Measurements from ENCODE around the gene BAZ2B.
"Not testable (repeated sequence)": the region's sequence is repeated elsewhere in the genome, so short reads cannot be mapped to it uniquely, and the experiment has no call there.

BAZ2B gene

GRCh38 chr2:159539701-159540100 lies 76.6 kb downstream of the BAZ2B start:
- Histone ChIP-seq H3K4me3 (ENCODE audit: low read length) (no peak overlapping the region), H3K36me3 (ENCODE audit: control insufficient read depth, insufficient read depth, low read length) (no peaks in the 10 kb centered on the region), H3K9me3 (ENCODE audit: control insufficient read depth, insufficient read depth, low read length) (no peaks in the 10 kb centered on the region), H3K27ac (ENCODE audit: low read length) (no peak overlapping the region), H3K27me3 (ENCODE audit: control insufficient read depth, insufficient read depth, low read length) (no peaks in the 10 kb centered on the region), H3K4me1 (ENCODE audit: control insufficient read depth, insufficient read depth, low read length) (no peaks in the 10 kb centered on the region)
- WGBS (ENCODE audit: insufficient coverage, insufficient read length) = no CpG with 5 or more reads among the region's 1 CpG
- no peak for DNase-seq (ENCODE audit: low read depth, low spot score)

GRCh38 chr2:159538801-159539200 lies 77.5 kb downstream of the BAZ2B start:
- Histone ChIP-seq H3K4me1 (ENCODE audit: control insufficient read depth, insufficient read depth, low read length) (no peaks in the 10 kb centered on the region), H3K4me3 (ENCODE audit: low read length) (no peak overlapping the region), H3K36me3 (ENCODE audit: control insufficient read depth, insufficient read depth, low read length) (no peaks in the 10 kb centered on the region), H3K27me3 (ENCODE audit: control insufficient read depth, insufficient read depth, low read length) (no peaks in the 10 kb centered on the region), H3K27ac (ENCODE audit: low read length) (no peak overlapping the region), H3K9me3 (ENCODE audit: control insufficient read depth, insufficient read depth, low read length) (no peaks in the 10 kb centered on the region)
- no CpG with 5 or more reads among the region's 3 CpGs for WGBS (ENCODE audit: insufficient coverage, insufficient read length)
- DNase-seq (ENCODE audit: low read depth, low spot score) = no peak

GRCh38 chr2:159535261-159535660 lies 81.1 kb downstream of the BAZ2B start:
- not testable (repeated sequence) for H3K4me1 ChIP-seq (ENCODE audit: control insufficient read depth, insufficient read depth, low read length); H3K27ac ChIP-seq (ENCODE audit: low read length); H3K27me3 ChIP-seq (ENCODE audit: control insufficient read depth, insufficient read depth, low read length); H3K36me3 ChIP-seq (ENCODE audit: control insufficient read depth, insufficient read depth, low read length); DNase-seq (ENCODE audit: low read depth, low spot score); H3K4me3 ChIP-seq (ENCODE audit: low read length); H3K9me3 ChIP-seq (ENCODE audit: control insufficient read depth, insufficient read depth, low read length)
- no CpG with 5 or more reads among the region's 4 CpGs for WGBS (ENCODE audit: insufficient coverage, insufficient read length)

GRCh38 chr2:159531475-159531874 lies 84.9 kb downstream of the BAZ2B start:
- H3K36me3 ChIP-seq (ENCODE audit: control insufficient read depth, insufficient read depth, low read length) = no peaks in the 10 kb centered on the region
- H3K4me3 ChIP-seq (ENCODE audit: low read length) = no peak overlapping the region
- H3K4me1 ChIP-seq (ENCODE audit: control insufficient read depth, insufficient read depth, low read length) = no peaks in the 10 kb centered on the region
- WGBS (ENCODE audit: insufficient coverage, insufficient read length) = no CpG with 5 or more reads among the region's 1 CpG
- no peak for DNase-seq (ENCODE audit: low read depth, low spot score)
- no peak overlapping the region for H3K27ac ChIP-seq (ENCODE audit: low read length)
- H3K9me3 ChIP-seq (ENCODE audit: control insufficient read depth, insufficient read depth, low read length) = no peaks in the 10 kb centered on the region
- no peaks in the 10 kb centered on the region for H3K27me3 ChIP-seq (ENCODE audit: control insufficient read depth, insufficient read depth, low read length)

GRCh38 chr2:159526433-159526832 lies 89.9 kb downstream of the BAZ2B start:
- H3K4me3 ChIP-seq (ENCODE audit: low read length) = no peak overlapping the region
- no peaks in the 10 kb centered on the region for H3K4me1 ChIP-seq (ENCODE audit: control insufficient read depth, insufficient read depth, low read length)
- no peaks in the 10 kb centered on the region for H3K36me3 ChIP-seq (ENCODE audit: control insufficient read depth, insufficient read depth, low read length)
- no peaks in the 10 kb centered on the region for H3K27me3 ChIP-seq (ENCODE audit: control insufficient read depth, insufficient read depth, low read length)
- H3K9me3 ChIP-seq (ENCODE audit: control insufficient read depth, insufficient read depth, low read length) = no peaks in the 10 kb centered on the region
- H3K27ac ChIP-seq (ENCODE audit: low read length) = no peak overlapping the region
- WGBS (ENCODE audit: insufficient coverage, insufficient read length) = no CpG with 5 or more reads among the region's 1 CpG
- DNase-seq (ENCODE audit: low read depth, low spot score) = no peak

- Histone ChIP-seq H3K27me3 (ENCODE audit: control insufficient read depth, insufficient read depth, low read length) (no peaks in the 10 kb centered on the region), H3K4me3 (ENCODE audit: low read length) (no peak overlapping the region), H3K36me3 (ENCODE audit: control insufficient read depth, insufficient read depth, low read length) (no peaks in the 10 kb centered on the region), H3K4me1 (ENCODE audit: control insufficient read depth, insufficient read depth, low read length) (no peaks in the 10 kb centered on the region), H3K27ac (ENCODE audit: low read length) (no peak overlapping the region), H3K9me3 (ENCODE audit: control insufficient read depth, insufficient read depth, low read length) (no peaks in the 10 kb centered on the region)
- no peak for DNase-seq (ENCODE audit: low read depth, low spot score)
- no CpG with 5 or more reads among the region's 3 CpGs for WGBS (ENCODE audit: insufficient coverage, insufficient read length)
These were observed 91.3 kb downstream of the BAZ2B start for GRCh38 chr2:159525012-159525411.

GRCh38 chr2:159521272-159521671 lies 95.1 kb downstream of the BAZ2B start:
- WGBS (ENCODE audit: insufficient coverage, insufficient read length) = no CpG with 5 or more reads among the region's 2 CpGs
- H3K4me1 ChIP-seq (ENCODE audit: control insufficient read depth, insufficient read depth, low read length) = no peaks in the 10 kb centered on the region
- H3K27me3 ChIP-seq (ENCODE audit: control insufficient read depth, insufficient read depth, low read length) = no peaks in the 10 kb centered on the region
- no peaks in the 10 kb centered on the region for H3K36me3 ChIP-seq (ENCODE audit: control insufficient read depth, insufficient read depth, low read length)
- no peak overlapping the region for H3K27ac ChIP-seq (ENCODE audit: low read length)
- DNase-seq (ENCODE audit: low read depth, low spot score) = no peak
- H3K4me3 ChIP-seq (ENCODE audit: low read length) = no peak overlapping the region
- H3K9me3 ChIP-seq (ENCODE audit: control insufficient read depth, insufficient read depth, low read length) = no peaks in the 10 kb centered on the region

GRCh38 chr2:159518321-159519005 lies 97.9 kb downstream of the BAZ2B start:
- Histone ChIP-seq H3K27ac (ENCODE audit: low read length) (no peak overlapping the region), H3K9me3 (ENCODE audit: control insufficient read depth, insufficient read depth, low read length) (no peaks in the 10 kb centered on the region)
- no CpG with 5 or more reads among the region's 3 CpGs for WGBS (ENCODE audit: insufficient coverage, insufficient read length)

GRCh38 chr2:159516241-159516758 lies 100.0 kb downstream of the BAZ2B start:
- no peak for DNase-seq (ENCODE audit: low read depth, low spot score)
- WGBS (ENCODE audit: insufficient coverage, insufficient read length) = no CpG with 5 or more reads among the region's 6 CpGs
- no peak overlapping the region for H3K4me3 ChIP-seq (ENCODE audit: low read length)
- H3K9me3 ChIP-seq (ENCODE audit: control insufficient read depth, insufficient read depth, low read length) = no peaks in the 10 kb centered on the region
- no peak overlapping the region for H3K27ac ChIP-seq (ENCODE audit: low read length)
- H3K4me1 ChIP-seq (ENCODE audit: control insufficient read depth, insufficient read depth, low read length) = no peaks in the 10 kb centered on the region
- no peaks in the 10 kb centered on the region for H3K36me3 ChIP-seq (ENCODE audit: control insufficient read depth, insufficient read depth, low read length)
- no peaks in the 10 kb centered on the region for H3K27me3 ChIP-seq (ENCODE audit: control insufficient read depth, insufficient read depth, low read length)

More at GRCh38 chr2:159518321-159519005, 97.9 kb downstream of the BAZ2B start:
- Histone ChIP-seq H3K36me3 (ENCODE audit: control insufficient read depth, insufficient read depth, low read length) (no peaks in the 10 kb centered on the region), H3K4me3 (ENCODE audit: low read length) (no peak overlapping the region), H3K4me1 (ENCODE audit: control insufficient read depth, insufficient read depth, low read length) (no peaks in the 10 kb centered on the region), H3K27me3 (ENCODE audit: control insufficient read depth, insufficient read depth, low read length) (no peaks in the 10 kb centered on the region)
- DNase-seq (ENCODE audit: low read depth, low spot score) = no peak

- H3K4me3 ChIP-seq (ENCODE audit: low read length) = no peak overlapping the region
- no peaks in the 10 kb centered on the region for H3K4me1 ChIP-seq (ENCODE audit: control insufficient read depth, insufficient read depth, low read length)
- WGBS (ENCODE audit: insufficient coverage, insufficient read length) = no CpG with 5 or more reads among the region's 1 CpG
- H3K27me3 ChIP-seq (ENCODE audit: control insufficient read depth, insufficient read depth, low read length) = no peaks in the 10 kb centered on the region
- H3K36me3 ChIP-seq (ENCODE audit: control insufficient read depth, insufficient read depth, low read length) = no peaks in the 10 kb centered on the region
- H3K9me3 ChIP-seq (ENCODE audit: control insufficient read depth, insufficient read depth, low read length) = no peaks in the 10 kb centered on the region
- H3K27ac ChIP-seq (ENCODE audit: low read length) = no peak overlapping the region
- DNase-seq (ENCODE audit: low read depth, low spot score) = no peak
These were observed 100.9 kb downstream of the BAZ2B start for GRCh38 chr2:159515441-159515840.

- H3K4me1 ChIP-seq (ENCODE audit: control insufficient read depth, insufficient read depth, low read length) = no peaks in the 10 kb centered on the region
- WGBS (ENCODE audit: insufficient coverage, insufficient read length) = 100% methylated on average over 1 of the region's 1 CpG
- no peak for DNase-seq (ENCODE audit: low read depth, low spot score)
- no peaks in the 10 kb centered on the region for H3K27me3 ChIP-seq (ENCODE audit: control insufficient read depth, insufficient read depth, low read length)
- H3K27ac ChIP-seq (ENCODE audit: low read length) = no peak overlapping the region
- H3K36me3 ChIP-seq (ENCODE audit: control insufficient read depth, insufficient read depth, low read length) = no peaks in the 10 kb centered on the region
- H3K4me3 ChIP-seq (ENCODE audit: low read length) = no peak overlapping the region
- no peaks in the 10 kb centered on the region for H3K9me3 ChIP-seq (ENCODE audit: control insufficient read depth, insufficient read depth, low read length)
These were observed 102.6 kb downstream of the BAZ2B start for GRCh38 chr2:159513745-159514144.

Measured in iPS DF 6.9 (cell line).